GM12878 (cell line): Measurements from ENCODE around the gene PRKAR2B. TPM values are rescaled to one million over a fixed set of nuclear protein-coding genes. Genes with fewer than 3 reads are reported as not detected.

ENCODE experiments used
- ATAC-seq: fragments of 200-7000 bp; cut with Tn5 transposase; 3 replicates; pipeline ENCODE4 v1.9.1; 2020; ENCODE audit warnings: mild to moderate bottlenecking, moderate library complexity
- BruUV-seq: library from RNA; stranded (reverse); fragments of 400-500 nt; replicated peaks from 2 replicates; lab custom pipeline; 2021; lab: Mats Ljungman, UMichigan
- CTCF ChIA-PET: fragments of 300-600 bp; sonication (Branson Sonifier 250); formaldehyde crosslinking; extraction: SDS; loops from one replicate; lab custom pipeline; 2021; ENCODE audit warnings: inconsistent platforms; lab: Yijun Ruan, JAX
- POLR2A ChIA-PET: fragments of 350-600 bp; formaldehyde crosslinking; extraction: SDS; loops from one replicate; lab custom pipeline; 2021; ENCODE audit warnings: inconsistent platforms; lab: Charles Lee
- RAD21 ChIA-PET: fragments of 300-600 bp; sonication (Branson Sonifier 250); formaldehyde crosslinking; loops from one replicate; lab custom pipeline; 2023; ENCODE audit warnings: antibody characterized with exemption; ENCODE audit not compliant: unreplicated experiment; lab: Charles Lee
- SMC1A ChIA-PET: fragments of 300-600 bp; sonication (Branson Sonifier 250); formaldehyde crosslinking; loops from one replicate; lab custom pipeline; 2023; ENCODE audit not compliant: unreplicated experiment, uncharacterized antibody; lab: Charles Lee
- DNase-seq: peaks from one replicate; pipeline ENCODE4 v3.0.0-alpha.2; 2011; ENCODE audit warnings: low read depth, low spot score
- FAIRE-seq: peaks from 3 replicates; lab custom pipeline; 2011; peaks lifted over from hg19 to GRCh38; lab: Jason Lieb, UNC
- H2AFZ ChIP-seq: 2 replicates; pipeline ENCODE4 v1.6.0; 2011; ENCODE audit warnings: low read depth, low read length, control low read depth; ENCODE audit not compliant: control insufficient read depth
- H3K27ac ChIP-seq: 2 replicates; pipeline ENCODE4 v1.5.1; 2011; ENCODE audit warnings: control low read depth; ENCODE audit not compliant: control insufficient read depth, insufficient read depth
- H3K27me3 ChIP-seq, 2 experiments: replicated peaks in 1 of 2; 2 replicates each; pipeline versions ENCODE4 v1.6.0 to v1.6.1; 2011; ENCODE audit warnings: low read length in 1 of 2; ENCODE audit not compliant: control insufficient read depth in 2 of 2, insufficient read depth in 2 of 2
- H3K36me3 ChIP-seq, 2 experiments: 2 replicates each; pipeline ENCODE4 v1.5.1; 2011; ENCODE audit warnings: low read length in 1 of 2; ENCODE audit not compliant: control insufficient read depth in 2 of 2, insufficient read depth in 2 of 2
- H3K4me1 ChIP-seq: 2 replicates; pipeline ENCODE4 v1.6.1; 2011; ENCODE audit warnings: mild to moderate bottlenecking, low read length, moderate library complexity, mixed read lengths; ENCODE audit not compliant: control insufficient read depth, insufficient read depth
- H3K4me2 ChIP-seq: 2 replicates; pipeline ENCODE4 v1.6.0; 2011; ENCODE audit warnings: control low read depth; ENCODE audit not compliant: control insufficient read depth, insufficient read depth
- H3K4me3 ChIP-seq: fragments of 200-600 bp; sonication (generic); 2 replicates; pipeline ENCODE4 v1.5.1; 2016
- H3K79me2 ChIP-seq: 2 replicates; pipeline ENCODE4 v1.6.0; 2011; ENCODE audit warnings: low read length; ENCODE audit not compliant: control insufficient read depth, insufficient read depth
- H3K9ac ChIP-seq: 2 replicates; pipeline ENCODE4 v1.8.0; 2011; ENCODE audit warnings: low read length, control low read depth, mixed read lengths; ENCODE audit not compliant: control insufficient read depth, insufficient read depth
- H3K9me3 ChIP-seq: replicated peaks from 3 replicates; pipeline ENCODE4 v1.5.1; 2011; ENCODE audit warnings: mild to moderate bottlenecking, low read length; ENCODE audit not compliant: control insufficient read depth, insufficient read depth
- H4K20me1 ChIP-seq: 2 replicates; pipeline ENCODE4 v1.6.0; 2011; ENCODE audit not compliant: control insufficient read depth, insufficient read depth
- ATF3 ChIP-seq: IDR thresholded peaks from 2 replicates; pipeline ENCODE4 v1.6.1; 2011; ENCODE audit warnings: low read depth, mild to moderate bottlenecking, low read length, moderate library complexity, borderline replicate concordance; ENCODE audit errors: extremely low read depth
- BACH1 ChIP-seq: fragments of 450-650 bp; IDR thresholded peaks from 2 replicates; pipeline ENCODE4 v1.6.1; 2017; ENCODE audit warnings: mild to moderate bottlenecking, borderline replicate concordance
- CUX1 ChIP-seq: IDR thresholded peaks from 2 replicates; pipeline ENCODE4 v1.6.1; 2012; ENCODE audit warnings: improper control_type of control experiment, low read depth, low read length; ENCODE audit not compliant: insufficient replicate concordance
- EGR1 ChIP-seq, 2 experiments: IDR thresholded peaks; 1 replicate in 1 of 2; 2 replicates in 1 of 2; pipeline ENCODE4 v1.6.1; 2011 to 2012; ENCODE audit warnings: low read depth in 2 of 2, low read length in 2 of 2, borderline replicate concordance in 1 of 2, mild to moderate bottlenecking in 1 of 2, moderate library complexity in 1 of 2
- ESRRA ChIP-seq: IDR thresholded peaks from 2 replicates; pipeline ENCODE4 v1.6.1; 2012; ENCODE audit warnings: mild to moderate bottlenecking, low read length, improper control_type of control experiment
- IKZF1 ChIP-seq: fragments of 450-650 bp; conservative IDR thresholded peaks from 2 replicates; pipeline ENCODE4 v1.6.1; 2017; ENCODE audit warnings: antibody characterized with exemption, mild to moderate bottlenecking
- IKZF2 ChIP-seq, 2 experiments: fragments of 450-650 bp; IDR thresholded peaks; 2 replicates each; pipeline ENCODE4 v1.6.1; 2017; ENCODE audit warnings: mild to moderate bottlenecking in 2 of 2, moderate library complexity in 2 of 2
- MEF2B ChIP-seq: fragments of 450-650 bp; IDR thresholded peaks from 2 replicates; pipeline ENCODE4 v1.6.1; 2018; ENCODE audit warnings: mild to moderate bottlenecking, moderate library complexity; ENCODE audit not compliant: partially characterized antibody, poor library complexity, severe bottlenecking
- NBN ChIP-seq: fragments of 450-650 bp; IDR thresholded peaks from 2 replicates; pipeline ENCODE4 v1.6.1; 2016
- NFIC ChIP-seq: IDR thresholded peaks from 2 replicates; pipeline ENCODE4 v1.6.1; 2012; ENCODE audit warnings: low read depth, mild to moderate bottlenecking, inconsistent platforms, low read length, moderate library complexity
- PAX8 ChIP-seq: fragments of 450-650 bp; IDR thresholded peaks from 2 replicates; pipeline ENCODE4 v1.6.1; 2017; ENCODE audit warnings: mild to moderate bottlenecking, moderate library complexity
- SIN3A ChIP-seq: IDR thresholded peaks from 2 replicates; pipeline ENCODE4 v1.6.1; 2012; ENCODE audit warnings: low read depth, low read length, improper control_type of control experiment
- TCF3 ChIP-seq: IDR thresholded peaks from 2 replicates; pipeline ENCODE4 v1.6.1; 2012; ENCODE audit warnings: low read depth, mild to moderate bottlenecking, low read length, borderline replicate concordance; ENCODE audit not compliant: insufficient read depth
- WGBS: methylation state at CpG from one replicate; pipeline ENCODE4 v1.1.6; 2016; ENCODE audit warnings: low lambda C conversion rate; ENCODE audit not compliant: insufficient replicate concordance, insufficient coverage; ENCODE audit errors: missing lambda C conversion rate; 5-methylcytosine and 5-hydroxymethylcytosine counted together
- in situ Hi-C: fragments of 300-500 bp; cut with MboI; formaldehyde crosslinking; loops from 9 replicates; pipeline ENCODE4 v1.14.3; 2018; ENCODE audit warnings: mixed read lengths
- intact Hi-C: fragments of 100-400 bp; cut with micrococcal nuclease; formaldehyde crosslinking; loops from one replicate; pipeline ENCODE4 v1.14.2; 2022; ENCODE audit not compliant: unreplicated experiment
- polyA plus RNA-seq, 11 experiments: library from polyadenylated mRNA; depleted of rRNA in 4 of 11; unstranded in 6 of 11; stranded (reverse) in 5 of 11; fragments of >200 nt; fragmentation: Nextera tagmentation in 4 of 11; fragmentation: Illumina TruSeq in 1 of 11; extraction: Ambion mirVana in 4 of 11; extraction: Trizol in 1 of 11; gene quantifications; 1 replicate in 1 of 11; 2 replicates in 10 of 11; pipeline versions ENCODE4 v1.2.1 to v1.2.3, GENCODE V29; 2011 to 2016; ENCODE audit warnings: inconsistent platforms in 2 of 11, missing spikeins in 2 of 11, low read depth in 1 of 11
- total RNA-seq, 4 experiments: library from RNA; depleted of rRNA in 3 of 4; stranded (reverse); fragments of >200 nt in 3 of 4; fragmentation: Illumina TruSeq in 1 of 4; extraction: Trizol in 1 of 4; gene quantifications; 2 replicates each; pipeline versions ENCODE4 v1.2.1 to v1.2.3, GENCODE V29; 2013 to 2021
- TF ChIP-seq, protein P1 (sequence below): fragments of 450-650 bp; IDR thresholded peaks from 2 replicates; pipeline ENCODE4 v1.6.1; 2017; ENCODE audit warnings: borderline replicate concordance

Gene PRKAR2B
- total and polyA plus RNA-seq, 10 of the 15 experiments (the other 5 are each of a cell fraction or from before 2014, with no cell fraction given), result 0.01 to 0.18 (median 0.04) TPM; not detected in 4

DNA sequence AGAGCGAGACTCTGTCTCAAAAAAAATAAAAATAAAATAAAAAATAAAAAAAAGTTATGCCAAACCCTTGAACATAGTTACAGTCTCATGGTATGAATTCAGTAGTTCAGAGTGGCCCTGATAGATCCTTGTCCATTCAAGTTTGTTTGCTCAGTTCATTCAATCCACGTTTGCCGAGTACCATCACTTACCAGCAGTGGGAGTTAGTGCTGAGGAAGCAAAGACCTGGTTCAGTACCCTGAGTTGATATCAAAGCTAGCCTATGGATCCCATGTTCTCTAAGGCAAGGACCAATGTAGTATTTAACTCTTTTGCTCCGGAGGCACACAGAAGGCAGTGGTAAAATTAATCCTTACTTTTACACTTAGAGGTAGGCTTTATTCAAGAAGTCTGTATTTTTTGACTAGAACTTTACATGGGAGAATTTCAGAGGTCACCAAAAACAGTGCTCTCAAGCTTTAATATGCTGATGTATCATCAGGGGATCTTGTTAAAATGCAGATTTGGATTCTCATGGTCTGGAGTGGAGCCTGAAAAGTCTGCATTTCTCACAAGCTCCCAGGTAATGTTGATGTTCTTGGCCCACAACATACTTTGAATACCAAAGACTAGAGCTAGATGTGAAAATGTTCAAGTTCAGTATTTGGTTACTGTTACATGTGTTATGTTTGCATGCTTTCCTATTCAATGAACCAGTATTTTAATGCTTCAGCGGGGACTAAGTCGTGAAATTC is 86.1 kb downstream of the PRKAR2B start (continued):
- no peak for TF ChIP-seq BACH1
- TF ChIP-seq EGR1 (IDR thresholded peaks at IDR 0.05; ENCODE audit: borderline replicate concordance in 1 of 2, low read depth in 2 of 2, low read length in 2 of 2), result no peak

DNA sequence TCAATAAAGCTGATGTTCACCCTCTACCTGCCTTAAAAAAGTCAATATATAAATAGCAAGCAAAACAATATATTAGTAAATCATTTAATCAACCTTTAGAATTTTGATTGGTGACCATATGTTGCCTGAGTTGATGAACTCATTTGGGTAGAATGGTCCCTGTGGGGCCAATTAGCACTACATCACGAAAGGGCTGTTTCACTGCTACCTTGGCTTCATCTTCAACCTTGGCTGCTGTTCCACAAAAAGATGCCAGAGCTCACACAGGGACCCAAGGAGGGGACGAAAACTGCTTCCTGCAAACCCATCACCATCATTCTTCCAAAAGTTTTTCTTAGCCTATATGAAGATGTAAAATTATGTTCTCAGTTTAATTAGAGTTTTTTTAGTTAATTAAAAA is 88.9 kb downstream of the PRKAR2B start:
- no peaks in the 10 kb centered on the region for H3K4me1 ChIP-seq
- TF ChIP-seq NFIC, result no peak
- no peak for TF ChIP-seq PAX8
- no peak for TF ChIP-seq TCF3
- no peak for TF ChIP-seq ATF3
- TF ChIP-seq NBN, result no peak
- no peak for TF ChIP-seq MEF2B
- no peak for TF ChIP-seq SIN3A
- TF ChIP-seq, protein P1, sequence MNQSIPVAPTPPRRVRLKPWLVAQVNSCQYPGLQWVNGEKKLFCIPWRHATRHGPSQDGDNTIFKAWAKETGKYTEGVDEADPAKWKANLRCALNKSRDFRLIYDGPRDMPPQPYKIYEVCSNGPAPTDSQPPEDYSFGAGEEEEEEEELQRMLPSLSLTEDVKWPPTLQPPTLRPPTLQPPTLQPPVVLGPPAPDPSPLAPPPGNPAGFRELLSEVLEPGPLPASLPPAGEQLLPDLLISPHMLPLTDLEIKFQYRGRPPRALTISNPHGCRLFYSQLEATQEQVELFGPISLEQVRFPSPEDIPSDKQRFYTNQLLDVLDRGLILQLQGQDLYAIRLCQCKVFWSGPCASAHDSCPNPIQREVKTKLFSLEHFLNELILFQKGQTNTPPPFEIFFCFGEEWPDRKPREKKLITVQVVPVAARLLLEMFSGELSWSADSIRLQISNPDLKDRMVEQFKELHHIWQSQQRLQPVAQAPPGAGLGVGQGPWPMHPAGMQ, result no peak
- no peak for TF ChIP-seq IKZF2 (IDR thresholded peaks at IDR 0.05)
- TF ChIP-seq IKZF1, result no peak
- no peak for TF ChIP-seq CUX1
- no peak for TF ChIP-seq ESRRA

More for the DNA sequence above, 88.9 kb downstream of the PRKAR2B start:
- Histone ChIP-seq H2AFZ (no peak overlapping the region), H3K4me3 (no peak overlapping the region), H3K9me3 (no peaks in the 10 kb centered on the region), H3K36me3 (no peaks in the 10 kb centered on the region), H3K79me2 (no peaks in the 10 kb centered on the region), H4K20me1 (no peaks in the 10 kb centered on the region), H3K4me2 (no peak overlapping the region), H3K27me3 (no peaks in the 10 kb centered on the region), H3K9ac (no peak overlapping the region), H3K27ac (no peak overlapping the region)
- no peak for FAIRE-seq
- intact Hi-C loops, result no loop called here
- SMC1A ChIA-PET, result interaction anchor here (1.4 to 2.2 kb wide), 3 partner anchors 15 to 65 kb away, joined by 3 to 8 read pairs (median 5); no protein-coding TSS in a partner anchor
- POLR2A ChIA-PET, result no interaction called here
- CTCF ChIA-PET, result interaction anchor here (2.1 to 10.7 kb wide), 3 partner anchors 17 to 340 kb away, joined by 5 to 101 read pairs (median 7); no protein-coding TSS in a partner anchor
- in situ Hi-C loops, result no loop called here
- WGBS, result 19% methylated on average over 2 of the region's 2 CpGs
- RAD21 ChIA-PET, result interaction anchor here (0.8 to 1.4 kb wide), 2 partner anchors 11 to 12 kb away, joined by 3 read pairs; no protein-coding TSS in a partner anchor
- ATAC-seq, result no peak
- no TSS peak for BruUV-seq
- no peak for DNase-seq
